HL-60 (cell line): ENCODE results near the gene TRIO.

Experiments used
- CTCF ChIP-seq: IDR thresholded peaks from one replicate; pipeline ENCODE4 v1.5.1; 2011; ENCODE audit warnings: low read length, control low read depth, inconsistent platforms; ENCODE audit not compliant: insufficient read depth
- GABPA ChIP-seq: IDR thresholded peaks from 2 replicates; pipeline ENCODE4 v1.6.1; 2012; ENCODE audit warnings: low read depth
- POLR2AphosphoS5 ChIP-seq: IDR thresholded peaks from 2 replicates; pipeline ENCODE4 v1.6.1; 2012; ENCODE audit warnings: low read depth
- SPI1 ChIP-seq: IDR thresholded peaks from 2 replicates; pipeline ENCODE4 v1.6.1; 2012; ENCODE audit warnings: low read depth, mild to moderate bottlenecking, borderline replicate concordance

GRCh38 chr5:14490309-14490711 lies 347.2 kb downstream of the TRIO start:
- TF ChIP-seq CTCF = no peak
- TF ChIP-seq POLR2AphosphoS5 = peak; percentile 72; the same call in 1 of the 2 replicates
- TF ChIP-seq SPI1 = peak; percentile 59; the same call in 1 of the 2 replicates
- no peak for TF ChIP-seq GABPA
